GM19395 (cell line): ENCODE measurements around the gene MMP19.

Experiments used
- ATAC-seq: cut with Tn5 transposase; IDR thresholded peaks from one replicate; pipeline ENCODE4 v1.9.1; 2021; ENCODE audit warnings: mild to moderate bottlenecking, moderate library complexity; ENCODE audit not compliant: unreplicated experiment

Gene MMP19

DNA sequence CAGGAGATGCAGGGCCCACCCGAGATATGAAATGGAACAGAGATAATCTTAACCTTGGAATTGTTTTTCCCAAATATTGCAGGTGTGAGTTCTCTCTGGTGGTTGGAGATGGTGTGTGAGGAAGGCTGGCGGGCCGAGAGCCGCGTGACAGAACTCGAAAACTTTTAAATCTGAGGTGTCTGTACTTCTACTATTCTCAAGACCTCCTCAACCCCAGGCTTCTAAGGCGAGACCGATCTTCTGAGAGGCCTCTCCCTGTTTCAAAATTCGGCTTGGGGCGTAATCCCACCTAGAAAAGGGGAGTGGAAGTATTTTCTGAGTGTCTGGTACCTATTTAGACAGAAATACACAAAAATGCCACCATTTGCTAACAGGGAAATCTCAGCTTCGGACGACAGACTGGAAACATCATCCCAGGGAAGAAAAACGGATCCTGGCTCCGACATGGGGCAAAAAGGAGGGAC is 25.8 kb downstream of the MMP19 start:
- no peak for ATAC-seq

DNA sequence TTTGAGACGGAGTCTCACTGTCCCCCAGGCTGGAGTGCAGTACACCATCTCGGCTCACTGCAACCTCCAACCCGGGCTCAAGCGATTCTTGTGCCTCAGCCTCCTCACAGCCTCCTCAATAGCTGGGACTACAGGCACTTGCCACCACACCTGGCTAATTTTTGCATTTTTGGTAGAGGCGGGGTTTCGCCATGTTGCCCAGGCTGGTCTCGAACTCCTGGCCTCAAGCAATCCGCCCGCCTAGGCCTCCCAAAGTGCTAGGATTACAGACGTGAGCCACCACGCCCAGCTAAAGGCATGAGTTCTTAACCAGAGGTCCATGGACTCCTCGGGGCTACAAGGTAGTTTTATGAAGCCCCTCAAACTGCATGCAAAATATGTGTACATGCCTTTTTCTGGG is 27.3 kb downstream of the MMP19 start:
- no peak for ATAC-seq

DNA sequence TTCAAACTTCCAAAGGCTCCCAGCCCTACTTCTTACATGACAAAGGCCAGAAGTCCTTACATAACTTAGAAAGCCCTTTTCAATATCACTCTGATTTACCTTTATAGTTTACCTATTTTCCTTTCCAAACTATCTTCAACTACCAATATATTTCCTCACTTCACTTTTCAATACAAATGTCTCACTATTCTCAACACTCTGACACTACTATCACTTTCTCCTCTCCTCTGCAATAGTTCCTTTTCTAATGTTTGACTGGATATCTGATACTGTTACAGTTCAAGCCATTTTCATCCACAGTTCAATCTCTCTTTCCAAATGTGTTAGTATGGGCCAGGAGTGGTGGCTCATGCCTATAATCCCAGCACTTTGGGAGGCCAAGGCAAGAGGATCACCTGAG is 28.5 kb downstream of the MMP19 start:
- no peak for ATAC-seq

DNA sequence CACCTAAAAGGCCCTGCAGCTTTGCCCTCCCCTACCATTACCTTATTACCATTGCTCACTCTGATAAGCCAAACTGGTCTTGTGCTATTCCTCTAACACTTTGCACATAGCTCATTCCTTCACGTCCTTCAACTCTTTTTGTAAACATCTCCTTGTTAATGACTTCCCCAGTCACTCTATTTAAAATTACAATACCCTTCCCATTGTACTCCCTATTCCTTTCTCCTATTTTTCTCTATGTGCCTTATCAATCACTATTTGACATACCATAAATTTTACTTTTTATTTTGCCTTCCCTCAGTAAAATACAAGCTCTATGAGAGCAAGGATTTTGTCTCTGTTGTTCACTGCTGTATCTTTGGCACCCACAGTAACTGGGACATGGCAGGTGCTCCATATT is 30.6 kb downstream of the MMP19 start:
- no peak for ATAC-seq

DNA sequence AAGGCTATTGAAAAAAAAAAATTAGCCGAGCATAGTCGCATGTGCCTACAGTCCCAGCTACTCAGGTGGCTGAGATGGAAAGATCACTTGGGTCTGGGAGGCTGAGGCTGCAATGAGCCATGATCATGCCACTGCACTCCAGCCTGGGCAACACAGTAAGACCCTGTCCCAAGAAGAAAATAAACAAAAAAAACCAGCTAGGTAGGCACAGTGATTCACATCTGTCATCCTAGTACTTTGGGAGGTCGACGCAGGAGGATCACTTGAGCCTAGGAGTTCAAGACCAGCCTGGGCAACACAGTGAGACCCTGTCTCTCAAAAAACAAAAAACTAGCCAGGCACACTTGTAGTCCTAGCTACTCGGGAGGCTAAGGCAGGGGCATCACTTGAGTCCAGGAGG is 33.5 kb downstream of the MMP19 start:
- no peak for ATAC-seq

DNA sequence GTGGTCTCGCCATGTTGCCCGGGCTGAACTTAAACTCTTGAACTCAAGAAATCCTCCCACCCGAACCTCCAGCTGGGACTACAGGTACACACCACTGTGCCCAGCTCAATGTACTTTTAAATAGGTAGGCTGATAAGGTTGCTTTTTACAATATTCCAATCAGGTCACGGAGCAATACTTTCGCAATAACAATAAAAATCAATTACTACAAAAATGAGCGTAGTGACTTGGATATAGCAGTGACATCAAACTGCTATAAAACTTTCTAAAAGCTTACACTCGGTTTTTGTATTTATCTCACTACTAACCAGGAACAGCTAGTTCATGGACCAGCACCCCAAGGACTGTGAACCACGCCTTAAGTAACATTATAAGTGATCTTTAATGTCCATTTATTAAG is 35.8 kb downstream of the MMP19 start:
- ATAC-seq, result no peak

DNA sequence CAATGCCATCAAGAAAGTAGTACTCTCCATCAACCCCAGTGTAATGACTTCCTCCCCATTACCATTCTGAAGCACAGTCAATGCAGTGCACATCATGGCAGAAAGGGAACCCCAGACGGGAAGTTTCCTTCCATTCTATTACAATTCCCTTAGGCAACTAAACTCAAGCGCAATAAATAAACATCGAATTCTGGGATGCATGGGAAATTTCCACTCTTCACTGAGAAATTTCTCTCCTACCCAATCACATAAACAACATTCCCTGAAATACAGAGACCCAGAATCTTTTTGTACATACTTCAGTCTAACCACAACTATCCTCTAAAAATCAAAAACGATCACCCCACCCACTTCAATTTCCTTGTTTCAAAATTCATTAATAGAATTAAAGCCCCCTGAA is 45.2 kb downstream of the MMP19 start:
- no peak for ATAC-seq

DNA sequence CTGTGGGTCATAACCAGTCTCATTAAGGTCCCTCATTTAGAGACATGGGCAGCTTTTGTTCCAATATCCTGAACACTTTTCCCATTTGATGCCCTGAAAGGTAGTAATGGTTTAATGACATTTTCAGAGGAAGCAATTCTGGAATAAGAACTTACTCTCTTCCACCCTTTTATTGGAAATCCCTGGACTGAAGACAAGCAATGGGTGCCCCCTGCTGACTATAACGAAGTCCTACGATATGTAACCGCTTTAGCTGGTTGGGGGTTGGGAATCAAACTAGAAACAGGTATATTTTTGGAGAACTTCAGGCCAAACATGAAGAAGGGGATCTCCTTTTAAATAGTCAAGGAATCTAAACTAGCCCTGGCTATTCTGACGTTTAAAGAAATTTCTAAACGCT is 45.7 kb downstream of the MMP19 start:
- no peak for ATAC-seq

DNA sequence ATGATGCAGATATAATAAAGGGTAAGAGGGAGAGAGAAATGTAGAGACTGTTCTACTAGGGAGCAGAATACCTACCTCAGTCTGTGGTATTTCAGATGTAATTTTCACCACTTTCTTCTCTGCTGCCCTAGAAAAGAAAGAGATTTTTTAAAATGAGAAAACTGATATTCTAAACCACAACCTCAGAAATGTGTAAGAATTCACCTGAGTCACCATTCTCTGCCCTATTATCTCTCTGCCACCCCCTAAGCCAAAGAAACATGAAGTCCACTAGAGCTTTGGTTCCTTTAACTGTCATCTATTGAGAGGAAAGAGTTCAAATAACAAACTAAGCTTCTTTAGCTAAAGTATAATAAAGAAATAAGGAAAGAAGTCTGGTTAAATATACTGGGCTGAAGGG is 46.8 kb downstream of the MMP19 start:
- ATAC-seq, result no peak

DNA sequence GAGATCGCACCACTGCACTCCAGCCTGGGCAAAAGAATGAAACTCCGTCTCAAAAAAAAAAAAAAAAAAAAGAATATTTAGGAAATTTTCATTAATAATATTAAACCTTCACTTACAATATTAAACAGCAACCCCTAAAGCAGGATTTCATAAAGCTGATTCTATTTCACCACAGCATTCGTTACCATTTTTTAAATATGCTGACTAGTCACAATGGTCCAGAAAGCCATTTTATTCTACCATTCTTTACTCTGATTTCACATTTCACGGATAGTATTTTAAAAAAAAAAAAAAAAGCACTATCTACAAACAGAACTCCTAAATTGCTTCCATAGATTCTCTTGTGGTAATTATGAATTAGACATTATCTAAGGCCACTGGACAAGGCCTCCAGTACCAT is 52.8 kb downstream of the MMP19 start:
- no peak for ATAC-seq

DNA sequence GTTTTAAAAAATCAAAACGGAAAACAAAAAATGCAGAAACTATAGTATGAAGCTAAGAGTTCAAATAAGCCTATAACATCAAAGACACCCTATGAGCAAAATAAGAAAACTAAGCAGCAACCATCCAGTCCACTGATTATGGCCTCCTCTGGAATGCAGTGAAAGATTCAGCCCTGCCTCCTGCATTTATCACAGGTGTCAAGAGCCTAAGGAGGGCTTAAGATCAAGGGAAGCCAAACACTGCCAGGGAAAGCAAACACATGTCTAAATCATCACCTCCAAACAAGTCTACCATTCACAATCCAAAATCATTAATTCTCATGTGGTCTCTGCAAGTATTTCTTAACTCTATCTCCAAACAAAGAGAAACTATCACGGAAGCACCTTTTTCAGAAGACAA is 53.6 kb downstream of the MMP19 start:
- no peak for ATAC-seq

DNA sequence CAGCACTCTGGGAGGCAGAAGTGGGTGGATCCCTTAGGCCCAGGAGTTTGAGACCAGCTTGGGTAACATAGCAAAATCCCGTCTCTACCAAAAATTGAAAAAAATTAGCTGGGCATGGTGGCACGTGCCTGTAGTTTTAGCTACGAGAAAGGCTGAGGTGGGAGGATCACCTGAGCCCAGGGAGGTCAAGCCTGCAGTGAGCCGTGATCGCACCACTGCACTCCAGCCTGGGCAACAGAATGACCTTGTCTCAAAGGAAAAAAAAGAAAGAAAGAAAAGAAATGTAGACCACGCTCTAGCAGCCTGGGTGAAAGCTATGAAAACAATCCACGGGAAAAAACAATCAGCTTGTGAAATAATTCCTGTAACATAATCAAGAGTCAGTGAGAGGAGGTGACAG is 54.2 kb downstream of the MMP19 start:
- no peak for ATAC-seq
